ENCODE results near the gene NCOA5. TPM values are rescaled to one million over a fixed set of nuclear protein-coding genes. Genes with fewer than 3 reads are reported as not detected.

NCOA5 gene
- total and polyA plus RNA-seq, 7 donors, result 8.8 to 17.3 (median 11.4) TPM

DNA sequence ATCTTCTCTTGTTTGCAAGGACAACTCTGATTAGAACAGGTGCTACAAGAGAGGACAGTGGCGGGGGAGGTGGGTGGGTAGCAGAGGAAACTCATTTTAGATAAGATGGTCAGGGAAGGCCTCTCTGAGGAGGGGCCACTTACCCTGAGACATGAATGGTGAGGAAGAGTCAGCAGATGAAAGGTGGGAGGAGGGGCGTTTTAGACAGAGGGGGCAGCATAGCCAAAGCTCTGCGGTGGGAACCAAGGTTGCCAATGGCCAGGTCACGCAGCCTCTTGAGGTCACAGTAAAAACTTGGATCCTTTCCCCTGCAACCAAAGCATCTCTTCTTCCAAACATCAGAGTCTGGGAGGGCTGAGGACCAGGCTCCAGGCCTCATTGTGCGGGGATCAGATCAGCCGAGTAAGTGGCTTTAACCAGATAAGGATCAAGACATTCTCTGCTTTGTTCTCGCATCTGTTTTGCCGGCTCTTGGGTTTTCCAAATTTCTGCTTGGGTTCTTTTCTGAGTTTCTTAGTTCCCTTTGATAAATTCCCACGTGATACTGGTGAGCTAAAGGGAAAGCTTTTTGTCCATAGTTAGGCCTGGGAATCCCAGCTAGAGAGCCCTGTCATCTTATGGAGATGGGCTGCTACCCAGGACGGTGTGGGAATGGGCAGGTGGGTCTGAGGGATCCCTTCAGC, 22.8 kb upstream of the NCOA5 start:
- no peak overlapping the region for H3K27ac ChIP-seq
- TF ChIP-seq, protein P1, sequence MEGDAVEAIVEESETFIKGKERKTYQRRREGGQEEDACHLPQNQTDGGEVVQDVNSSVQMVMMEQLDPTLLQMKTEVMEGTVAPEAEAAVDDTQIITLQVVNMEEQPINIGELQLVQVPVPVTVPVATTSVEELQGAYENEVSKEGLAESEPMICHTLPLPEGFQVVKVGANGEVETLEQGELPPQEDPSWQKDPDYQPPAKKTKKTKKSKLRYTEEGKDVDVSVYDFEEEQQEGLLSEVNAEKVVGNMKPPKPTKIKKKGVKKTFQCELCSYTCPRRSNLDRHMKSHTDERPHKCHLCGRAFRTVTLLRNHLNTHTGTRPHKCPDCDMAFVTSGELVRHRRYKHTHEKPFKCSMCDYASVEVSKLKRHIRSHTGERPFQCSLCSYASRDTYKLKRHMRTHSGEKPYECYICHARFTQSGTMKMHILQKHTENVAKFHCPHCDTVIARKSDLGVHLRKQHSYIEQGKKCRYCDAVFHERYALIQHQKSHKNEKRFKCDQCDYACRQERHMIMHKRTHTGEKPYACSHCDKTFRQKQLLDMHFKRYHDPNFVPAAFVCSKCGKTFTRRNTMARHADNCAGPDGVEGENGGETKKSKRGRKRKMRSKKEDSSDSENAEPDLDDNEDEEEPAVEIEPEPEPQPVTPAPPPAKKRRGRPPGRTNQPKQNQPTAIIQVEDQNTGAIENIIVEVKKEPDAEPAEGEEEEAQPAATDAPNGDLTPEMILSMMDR (IDR thresholded peaks at IDR 0.05), result no peak
- intact Hi-C loops (cut with DNase I), result no loop called here

DNA sequence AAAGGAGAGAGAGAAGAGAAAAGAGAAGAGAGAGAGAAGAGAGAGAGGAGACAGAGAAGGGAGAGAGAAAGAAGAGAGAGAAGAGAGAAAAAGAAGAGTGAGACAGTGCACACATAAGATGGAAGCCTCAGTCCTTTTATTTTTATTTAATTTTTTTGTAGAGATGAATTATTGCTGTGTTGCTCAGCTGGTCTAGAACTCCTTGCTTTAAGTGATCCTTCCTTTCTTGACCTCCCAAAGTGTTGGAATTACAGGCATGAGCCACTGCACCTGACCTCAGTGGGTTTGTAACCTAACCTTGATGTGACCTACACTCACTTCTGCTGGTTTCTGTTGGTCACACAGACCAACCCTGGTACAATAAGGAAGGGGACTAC, 22.1 kb upstream of the NCOA5 start:
- DNase-seq (no peak), ATAC-seq (no peak)
- Histone ChIP-seq H3K4me3 (no peak overlapping the region), H3K9me3 (no peaks in the 10 kb centered on the region), H3K36me3 (ENCODE audit: insufficient read depth in 1 of 2, low read depth in 1 of 2) (no peaks in the 10 kb centered on the region), H3K27ac (no peak overlapping the region), H3K27me3 (ENCODE audit: insufficient read depth in 3 of 3, low read length in 2 of 3) (peaks cover 0 to 19% (median 0%) of the 10 kb centered on the region in 3 donors), H3K4me1 (no peaks in the 10 kb centered on the region)
- intact Hi-C loops (cut with DNase I), result no loop called here
- TF ChIP-seq, protein P1 (IDR thresholded peaks at IDR 0.05), result no peak

More for the DNA sequence above, 22.8 kb upstream of the NCOA5 start:
- DNase-seq (no peak), ATAC-seq (no peak)
- peaks cover 0 to 14% (median 0%) of the 10 kb centered on the region in 3 donors for H3K27me3 ChIP-seq (ENCODE audit: insufficient read depth in 3 of 3, low read length in 2 of 3)
- H3K4me1 ChIP-seq, result no peaks in the 10 kb centered on the region
- no peaks in the 10 kb centered on the region for H3K9me3 ChIP-seq
- WGBS, 3 donors, result 70 to 76% (median 71%) methylated on average over 10 of the region's 10 CpGs
- H3K36me3 ChIP-seq (ENCODE audit: insufficient read depth in 1 of 2, low read depth in 1 of 2), result no peaks in the 10 kb centered on the region
- no peak overlapping the region for H3K4me3 ChIP-seq

DNA sequence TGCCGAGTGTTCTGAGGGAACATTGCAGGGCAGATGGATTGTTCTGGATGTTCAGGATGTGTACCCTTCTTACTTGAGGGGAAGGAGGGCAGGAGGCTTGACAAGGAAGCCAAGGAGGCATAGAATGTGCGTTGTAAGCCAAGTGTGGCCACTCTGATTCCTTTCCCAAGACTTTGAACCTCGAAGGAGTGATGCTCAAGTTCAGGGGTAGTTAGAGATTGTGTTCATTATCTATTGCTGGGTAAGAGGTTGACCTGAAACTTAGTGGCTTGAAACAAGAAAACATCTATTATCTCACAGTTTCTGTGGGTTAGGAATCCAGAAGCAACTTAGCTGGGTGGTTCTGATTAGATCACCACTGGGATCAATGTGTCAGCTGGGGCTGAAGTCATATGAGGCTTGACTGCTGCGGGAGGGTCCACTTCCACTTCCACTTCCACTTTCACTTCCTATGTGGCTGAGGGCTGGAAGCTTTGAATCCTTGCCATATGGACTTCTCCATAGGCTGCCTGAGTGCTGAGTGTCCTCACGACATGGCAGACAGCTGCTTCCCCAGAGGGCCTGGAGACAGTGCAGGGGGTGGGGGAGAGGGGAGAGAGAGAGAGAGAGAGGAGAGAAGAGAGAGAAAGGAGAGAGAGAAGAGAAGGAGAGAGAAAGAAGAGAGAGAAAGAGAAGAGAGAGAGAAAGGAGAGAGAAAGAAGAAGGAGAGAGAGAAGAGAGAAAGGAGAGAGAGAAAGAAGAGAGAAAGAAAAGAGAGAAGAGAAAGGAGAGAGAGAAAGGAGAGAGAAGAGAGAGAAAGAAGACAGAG, 21.5 kb upstream of the NCOA5 start:
- no peak for ATAC-seq
- peaks cover 0 to 23% (median 1%) of the 10 kb centered on the region in 3 donors for H3K27me3 ChIP-seq (ENCODE audit: insufficient read depth in 3 of 3, low read length in 2 of 3)

DNA sequence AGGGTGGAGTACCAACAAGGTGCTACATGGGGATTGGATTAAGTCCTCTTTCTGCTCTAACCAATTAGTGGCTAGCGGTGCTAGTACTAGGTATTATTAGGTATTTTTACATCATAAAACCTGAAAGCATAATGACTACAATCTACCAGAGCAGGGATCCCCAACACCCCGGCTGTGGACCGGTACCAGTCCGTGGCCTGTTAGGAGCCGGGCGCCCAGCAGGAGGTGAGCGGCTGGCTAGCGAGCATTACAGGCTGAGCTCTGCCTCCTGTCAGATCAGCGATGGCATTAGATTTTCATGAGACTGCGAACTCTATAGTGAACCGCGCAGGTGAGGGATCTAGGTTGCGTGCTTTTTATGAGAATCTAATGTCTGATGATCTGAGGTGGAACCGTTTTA, 19.2 kb upstream of the NCOA5 start:
- peaks cover 4 to 30% (median 4%) of the 10 kb centered on the region in 3 donors for H3K27me3 ChIP-seq (ENCODE audit: insufficient read depth in 3 of 3, low read length in 2 of 3)
- intact Hi-C loops (cut with DNase I), result no loop called here
- no peak for ATAC-seq

More for the DNA sequence above, 21.5 kb upstream of the NCOA5 start:
- DNase-seq, result no peak
- Histone ChIP-seq H3K27ac (no peak overlapping the region), H3K36me3 (ENCODE audit: insufficient read depth in 1 of 2, low read depth in 1 of 2) (no peaks in the 10 kb centered on the region), H3K9me3 (no peaks in the 10 kb centered on the region), H3K4me3 (no peak overlapping the region), H3K4me1 (no peaks in the 10 kb centered on the region)
- TF ChIP-seq, protein P1 (IDR thresholded peaks at IDR 0.05), result no peak
- WGBS, 3 donors, result 41 to 49% (median 46%) methylated on average over 5 of the region's 5 CpGs
- intact Hi-C loops (cut with DNase I), result no loop called here

More for the DNA sequence above, 19.2 kb upstream of the NCOA5 start:
- no peak for DNase-seq
- WGBS, 3 donors, result 77 to 84% (median 82%) methylated on average over 14 of the region's 14 CpGs
- Histone ChIP-seq H3K36me3 (ENCODE audit: insufficient read depth in 1 of 2, low read depth in 1 of 2) (no peaks in the 10 kb centered on the region), H3K4me1 (no peaks in the 10 kb centered on the region), H3K4me3 (no peak overlapping the region), H3K27ac (no peak overlapping the region), H3K9me3 (no peaks in the 10 kb centered on the region)
- TF ChIP-seq, protein P1 (IDR thresholded peaks at IDR 0.05), result no peak
